ENCODE measurements around the gene MCUR1. TPM values are rescaled to one million over a fixed set of nuclear protein-coding genes. Genes with fewer than 3 reads are reported as not detected.

Gene MCUR1
- total and polyA plus RNA-seq, 2 of the 13 experiments (the other 11 are each of a cell fraction or from before 2014, with no cell fraction given): 8.0 to 29.6 TPM

DNA sequence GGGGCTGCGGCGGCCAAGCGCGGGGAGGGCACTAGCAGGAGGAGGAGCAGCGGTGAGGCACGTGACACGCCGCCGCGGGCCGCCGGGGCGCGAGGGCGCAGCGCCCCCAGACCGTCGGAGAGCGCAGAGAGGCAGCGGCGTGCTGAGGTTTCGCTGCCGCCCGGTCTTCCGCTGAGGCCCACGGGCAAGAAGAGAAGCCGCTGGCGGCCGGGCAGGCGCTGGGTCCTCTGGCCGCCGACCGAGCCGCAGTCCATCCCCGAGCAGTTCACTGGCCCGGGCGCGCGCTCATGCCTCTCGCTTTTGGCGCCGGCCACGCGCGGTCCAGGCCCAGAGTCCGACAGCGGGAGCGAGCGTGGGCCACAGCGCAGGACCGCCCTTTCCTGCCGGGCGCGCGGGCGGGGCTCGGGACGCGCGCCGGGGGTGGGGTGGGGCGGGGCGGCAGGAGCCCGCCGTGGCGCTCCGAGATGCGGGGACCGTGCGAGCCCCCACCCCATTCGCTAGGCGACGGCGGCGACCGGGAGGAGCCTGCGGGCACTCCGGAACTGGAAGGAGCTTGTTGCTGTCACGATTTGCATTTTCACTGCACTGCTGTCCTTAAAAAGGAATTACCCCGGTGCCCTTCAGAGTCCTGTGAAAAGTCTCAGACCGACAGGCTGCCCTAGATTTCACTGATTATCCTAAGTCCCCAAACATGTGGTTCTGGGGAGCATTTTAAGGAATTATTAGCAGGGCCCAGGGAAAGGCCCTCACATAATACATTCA, at the start of gene MCUR1 (continued):
- TF ChIP-seq TOPORS (CRISPR knock-in tag; IDR thresholded peaks at IDR 0.05) (peak; percentile 85), RFX5 (IDR thresholded peaks at IDR 0.05; ENCODE audit: low read depth, low read length) (no peak; the same call in 1 of the 2 replicates), ZNF160 (CRISPR knock-in tag; IDR thresholded peaks at IDR 0.05) (peak; percentile 73; the same call in 1 of the 2 replicates), ZBTB42 (CRISPR knock-in tag; IDR thresholded peaks at IDR 0.05) (no peak), ZNF337 (CRISPR knock-in tag; IDR thresholded peaks at IDR 0.05; ENCODE audit: borderline replicate concordance, low read depth) (peak; percentile 58; the same call in 1 of the 2 replicates), SRSF4 (IDR thresholded peaks at IDR 0.05; ENCODE audit: low read depth, low read length, poor library complexity, severe bottlenecking) (no peak), MZF1 (CRISPR knock-in tag; IDR thresholded peaks at IDR 0.05; ENCODE audit: borderline replicate concordance) (no peak), EEA1 (CRISPR knock-in tag; IDR thresholded peaks at IDR 0.05; ENCODE audit: borderline replicate concordance) (peak; percentile 81), LCORL (IDR thresholded peaks at IDR 0.05) (no peak), LCORL (CRISPR knock-in tag; IDR thresholded peaks at IDR 0.05) (no peak), ERF (CRISPR knock-in tag; IDR thresholded peaks at IDR 0.05) (peak; percentile 83; the same call in 1 of the 2 replicates), PLRG1 (conservative IDR thresholded peaks at IDR 0.05) (no peak), STAG1 (CRISPR knock-in tag; IDR thresholded peaks at IDR 0.05) (peak; percentile 33; the same call in 1 of the 2 replicates), NCOA1 (CRISPR knock-in tag; IDR thresholded peaks at IDR 0.05) (no peak), ATF1 (CRISPR knock-in tag; IDR thresholded peaks at IDR 0.05) (no peak), TAF1 (CRISPR knock-in tag; IDR thresholded peaks at IDR 0.05) (peak; percentile 87), ZNF7 (CRISPR knock-in tag; IDR thresholded peaks at IDR 0.05) (no peak), RCOR2 (CRISPR knock-in tag; IDR thresholded peaks at IDR 0.05) (no peak), ELF3 (CRISPR knock-in tag; IDR thresholded peaks at IDR 0.05) (peak; percentile 48), ZNF607 (CRISPR knock-in tag; IDR thresholded peaks at IDR 0.05; ENCODE audit: borderline replicate concordance) (no peak; the same call in 1 of the 2 replicates), ZFP37 (CRISPR knock-in tag; IDR thresholded peaks at IDR 0.05; ENCODE audit: borderline replicate concordance) (0 out of 2 replicates have a peak, but pooled peaks have one; percentile 51), CBFB (CRISPR knock-in tag; IDR thresholded peaks at IDR 0.05) (0 out of 2 replicates have a peak, but pooled peaks have one; percentile 13), GABPB1 (CRISPR knock-in tag; IDR thresholded peaks at IDR 0.05) (peak; percentile 71), ZNF460 (CRISPR knock-in tag; IDR thresholded peaks at IDR 0.05; ENCODE audit: borderline replicate concordance) (no peak), SIX1 (CRISPR knock-in tag; IDR thresholded peaks at IDR 0.05; ENCODE audit: borderline replicate concordance) (no peak), MAF1 (CRISPR knock-in tag; IDR thresholded peaks at IDR 0.05; ENCODE audit: borderline replicate concordance) (no peak), GATA4 (IDR thresholded peaks at IDR 0.05; ENCODE audit: borderline replicate concordance, low read depth) (no peak; the same call in 1 of the 2 replicates), ZNF501 (CRISPR knock-in tag; IDR thresholded peaks at IDR 0.05) (peak; percentile 83), ZNF34 (CRISPR knock-in tag; IDR thresholded peaks at IDR 0.05; ENCODE audit: borderline replicate concordance) (peak; percentile 78; the same call in 1 of the 2 replicates)
- TF ChIP-seq, protein P1, sequence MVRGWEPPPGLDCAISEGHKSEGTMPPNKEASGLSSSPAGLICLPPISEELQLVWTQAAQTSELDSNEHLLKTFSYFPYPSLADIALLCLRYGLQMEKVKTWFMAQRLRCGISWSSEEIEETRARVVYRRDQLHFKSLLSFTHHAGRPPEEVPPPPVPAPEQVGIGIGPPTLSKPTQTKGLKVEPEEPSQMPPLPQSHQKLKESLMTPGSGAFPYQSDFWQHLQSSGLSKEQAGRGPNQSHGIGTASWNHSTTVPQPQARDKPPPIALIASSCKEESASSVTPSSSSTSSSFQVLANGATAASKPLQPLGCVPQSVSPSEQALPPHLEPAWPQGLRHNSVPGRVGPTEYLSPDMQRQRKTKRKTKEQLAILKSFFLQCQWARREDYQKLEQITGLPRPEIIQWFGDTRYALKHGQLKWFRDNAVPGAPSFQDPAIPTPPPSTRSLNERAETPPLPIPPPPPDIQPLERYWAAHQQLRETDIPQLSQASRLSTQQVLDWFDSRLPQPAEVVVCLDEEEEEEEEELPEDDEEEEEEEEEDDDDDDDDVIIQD (CRISPR knock-in tag; IDR thresholded peaks at IDR 0.05; ENCODE audit: low read depth): no peak; the same call in 1 of the 2 replicates

Measured in HepG2 (cell line).